Measurements from ENCODE around the gene SLC7A1. TPM values are rescaled to one million over a fixed set of nuclear protein-coding genes. Genes with fewer than 3 reads are reported as not detected.

SLC7A1 gene
- total and polyA plus RNA-seq, 4 donors = 6.6 to 53.8 (median 10.5) TPM

DNA sequence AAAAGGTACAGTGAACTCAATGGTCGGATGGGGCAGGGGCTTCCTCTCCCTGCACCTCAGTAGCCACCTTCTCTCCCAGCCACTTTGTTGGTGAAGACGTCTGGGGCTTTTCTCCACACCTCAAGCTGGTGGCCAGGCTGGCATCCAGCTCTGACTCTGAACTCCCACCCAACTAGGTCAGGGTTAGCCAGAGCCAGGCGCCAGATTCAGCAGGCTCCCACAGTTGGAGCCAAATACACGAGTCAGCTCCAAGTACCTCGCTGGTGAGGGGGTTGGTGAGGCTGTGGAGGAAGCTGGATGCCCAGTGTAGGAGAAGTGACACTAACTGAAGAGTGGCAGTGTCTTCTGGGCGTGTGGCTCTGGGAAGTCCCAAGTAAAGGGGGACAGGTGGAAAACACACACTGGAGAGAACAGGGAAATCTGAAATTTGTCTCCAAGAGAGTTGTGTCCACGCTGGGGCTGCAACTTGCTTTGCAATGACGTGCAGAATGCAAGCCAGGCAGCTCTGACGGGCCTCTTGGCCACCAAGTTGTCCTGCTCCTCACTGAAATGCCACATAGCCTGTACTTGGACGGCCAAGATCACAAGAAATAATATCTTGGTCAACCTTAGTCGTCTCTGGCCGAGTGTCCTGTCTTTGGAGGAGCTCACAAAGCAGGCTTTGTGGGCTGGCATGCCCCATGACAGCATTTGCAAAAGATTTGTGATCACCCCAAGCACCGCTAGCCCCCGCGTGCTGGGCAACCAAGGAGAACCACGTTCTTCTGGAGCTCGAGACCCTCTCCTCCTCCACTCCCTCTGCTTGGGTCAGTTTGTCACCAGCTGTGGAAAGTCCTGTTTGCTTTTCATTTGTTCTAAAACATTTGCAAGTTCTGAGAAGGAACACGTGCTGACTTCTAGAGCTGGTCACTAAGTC lies 18.1 kb downstream of the SLC7A1 start:
- WGBS, 2 donors = 88 to 89% methylated on average over 18 of the region's 18 CpGs
- no peak overlapping the region for H3K9ac ChIP-seq (ENCODE audit: insufficient read depth in 1 of 2, low read length in 2 of 2)
- H3K4me3 ChIP-seq = no peak overlapping the region
- TF ChIP-seq, protein P1, sequence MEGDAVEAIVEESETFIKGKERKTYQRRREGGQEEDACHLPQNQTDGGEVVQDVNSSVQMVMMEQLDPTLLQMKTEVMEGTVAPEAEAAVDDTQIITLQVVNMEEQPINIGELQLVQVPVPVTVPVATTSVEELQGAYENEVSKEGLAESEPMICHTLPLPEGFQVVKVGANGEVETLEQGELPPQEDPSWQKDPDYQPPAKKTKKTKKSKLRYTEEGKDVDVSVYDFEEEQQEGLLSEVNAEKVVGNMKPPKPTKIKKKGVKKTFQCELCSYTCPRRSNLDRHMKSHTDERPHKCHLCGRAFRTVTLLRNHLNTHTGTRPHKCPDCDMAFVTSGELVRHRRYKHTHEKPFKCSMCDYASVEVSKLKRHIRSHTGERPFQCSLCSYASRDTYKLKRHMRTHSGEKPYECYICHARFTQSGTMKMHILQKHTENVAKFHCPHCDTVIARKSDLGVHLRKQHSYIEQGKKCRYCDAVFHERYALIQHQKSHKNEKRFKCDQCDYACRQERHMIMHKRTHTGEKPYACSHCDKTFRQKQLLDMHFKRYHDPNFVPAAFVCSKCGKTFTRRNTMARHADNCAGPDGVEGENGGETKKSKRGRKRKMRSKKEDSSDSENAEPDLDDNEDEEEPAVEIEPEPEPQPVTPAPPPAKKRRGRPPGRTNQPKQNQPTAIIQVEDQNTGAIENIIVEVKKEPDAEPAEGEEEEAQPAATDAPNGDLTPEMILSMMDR (IDR thresholded peaks at IDR 0.05; ENCODE audit: control extremely low read depth, extremely low read depth) = no peak
- no peaks in the 10 kb centered on the region for H3K36me3 ChIP-seq (ENCODE audit: control insufficient read depth in 4 of 4, insufficient read depth in 4 of 4, low read length in 4 of 4)
- ATAC-seq (ENCODE audit: insufficient read depth, low FRiP score) (no peak), DNase-seq (no peak)
- H3K4me1 ChIP-seq (ENCODE audit: control insufficient read depth in 5 of 5, insufficient read depth in 5 of 5, low read length in 5 of 5) = peaks cover 0 to 24% (median 0%) of the 10 kb centered on the region in 5 donors
- H3K27me3 ChIP-seq (ENCODE audit: control insufficient read depth in 3 of 3, insufficient read depth in 3 of 3, low read length in 2 of 3) = no peaks in the 10 kb centered on the region
- H3K9me3 ChIP-seq (ENCODE audit: control insufficient read depth in 4 of 4, insufficient read depth in 3 of 4, low read length in 3 of 4) = no peaks in the 10 kb centered on the region
- no peak overlapping the region for H3K27ac ChIP-seq (ENCODE audit: low read depth in 1 of 2, low read length in 1 of 2)

DNA sequence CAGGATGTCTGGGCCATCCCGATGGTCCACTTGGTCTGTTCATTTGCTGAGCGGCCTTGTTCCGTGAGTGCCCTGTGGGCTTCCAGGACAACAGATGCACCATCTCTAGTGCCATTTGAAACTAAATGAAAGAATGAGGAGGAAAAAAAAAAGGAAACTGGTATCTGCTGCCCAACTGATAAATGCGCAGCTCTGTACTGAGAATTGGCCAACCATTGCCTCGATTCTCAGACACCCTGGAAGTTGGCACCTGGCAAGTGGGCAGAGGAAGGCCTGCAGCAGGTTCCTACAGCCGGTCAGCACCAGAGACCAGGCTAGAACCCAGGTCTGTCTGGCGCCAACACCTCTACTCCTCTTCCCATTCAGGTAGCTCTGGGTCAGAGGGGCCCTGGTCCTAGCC lies 18.9 kb downstream of the SLC7A1 start:
- TF ChIP-seq, protein P1 (IDR thresholded peaks at IDR 0.05; ENCODE audit: control extremely low read depth, extremely low read depth) = no peak
- DNase-seq (no peak), ATAC-seq (ENCODE audit: insufficient read depth, low FRiP score) (no peak)
- H3K4me1 ChIP-seq (ENCODE audit: control insufficient read depth in 5 of 5, insufficient read depth in 5 of 5, low read length in 5 of 5) = peaks cover 0 to 20% (median 0%) of the 10 kb centered on the region in 5 donors
- no peak overlapping the region for H3K27ac ChIP-seq (ENCODE audit: low read depth in 1 of 2, low read length in 1 of 2)
- H3K9me3 ChIP-seq (ENCODE audit: control insufficient read depth in 4 of 4, insufficient read depth in 3 of 4, low read length in 3 of 4) = no peaks in the 10 kb centered on the region
- no peak overlapping the region for H3K4me3 ChIP-seq
- H3K9ac ChIP-seq (ENCODE audit: insufficient read depth in 1 of 2, low read length in 2 of 2) = no peak overlapping the region
- no peaks in the 10 kb centered on the region for H3K27me3 ChIP-seq (ENCODE audit: control insufficient read depth in 3 of 3, insufficient read depth in 3 of 3, low read length in 2 of 3)
- WGBS, 2 donors = 97% methylated on average over 7 of the region's 7 CpGs
- no peaks in the 10 kb centered on the region for H3K36me3 ChIP-seq (ENCODE audit: control insufficient read depth in 4 of 4, insufficient read depth in 4 of 4, low read length in 4 of 4)

DNA sequence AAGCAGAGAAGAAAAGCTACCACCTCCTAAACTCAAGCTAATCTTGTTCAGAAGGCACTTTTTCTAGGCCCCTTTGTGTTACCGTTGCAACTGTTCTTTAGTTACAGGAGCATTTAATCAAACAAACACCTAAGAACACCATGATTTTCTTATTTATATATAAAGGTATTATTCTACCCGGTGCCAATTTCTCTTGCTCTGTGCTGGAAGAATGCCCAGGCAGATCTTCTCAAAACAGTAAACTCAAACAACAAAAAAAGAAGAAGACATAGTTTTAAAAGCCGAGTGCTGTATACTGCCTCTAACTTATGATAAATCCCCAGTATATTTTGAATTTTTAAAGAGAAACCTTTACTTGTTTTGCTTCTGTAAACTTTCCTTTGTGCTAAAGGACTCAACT lies 20.4 kb downstream of the SLC7A1 start:
- 78 to 92% methylated on average over 3 of the region's 3 CpGs for WGBS, 2 donors

More for the DNA sequence above, 20.4 kb downstream of the SLC7A1 start:
- Histone ChIP-seq H3K36me3 (ENCODE audit: control insufficient read depth in 4 of 4, insufficient read depth in 4 of 4, low read length in 4 of 4) (no peaks in the 10 kb centered on the region), H3K27me3 (ENCODE audit: control insufficient read depth in 3 of 3, insufficient read depth in 3 of 3, low read length in 2 of 3) (no peaks in the 10 kb centered on the region), H3K9ac (ENCODE audit: insufficient read depth in 1 of 2, low read length in 2 of 2) (no peak overlapping the region), H3K27ac (ENCODE audit: low read depth in 1 of 2, low read length in 1 of 2) (no peak overlapping the region), H3K4me3 (no peak overlapping the region), H3K9me3 (ENCODE audit: control insufficient read depth in 4 of 4, insufficient read depth in 3 of 4, low read length in 3 of 4) (no peaks in the 10 kb centered on the region), H3K4me1 (ENCODE audit: control insufficient read depth in 5 of 5, insufficient read depth in 5 of 5, low read length in 5 of 5) (peaks cover 0 to 16% (median 0%) of the 10 kb centered on the region in 5 donors)
- ATAC-seq (ENCODE audit: insufficient read depth, low FRiP score) (no peak), DNase-seq (no peak)
- TF ChIP-seq, protein P1 (IDR thresholded peaks at IDR 0.05; ENCODE audit: control extremely low read depth, extremely low read depth) = no peak

All from lung (tissue), 12 donors.